ENCODE data around the gene PTCH2.

DNA sequence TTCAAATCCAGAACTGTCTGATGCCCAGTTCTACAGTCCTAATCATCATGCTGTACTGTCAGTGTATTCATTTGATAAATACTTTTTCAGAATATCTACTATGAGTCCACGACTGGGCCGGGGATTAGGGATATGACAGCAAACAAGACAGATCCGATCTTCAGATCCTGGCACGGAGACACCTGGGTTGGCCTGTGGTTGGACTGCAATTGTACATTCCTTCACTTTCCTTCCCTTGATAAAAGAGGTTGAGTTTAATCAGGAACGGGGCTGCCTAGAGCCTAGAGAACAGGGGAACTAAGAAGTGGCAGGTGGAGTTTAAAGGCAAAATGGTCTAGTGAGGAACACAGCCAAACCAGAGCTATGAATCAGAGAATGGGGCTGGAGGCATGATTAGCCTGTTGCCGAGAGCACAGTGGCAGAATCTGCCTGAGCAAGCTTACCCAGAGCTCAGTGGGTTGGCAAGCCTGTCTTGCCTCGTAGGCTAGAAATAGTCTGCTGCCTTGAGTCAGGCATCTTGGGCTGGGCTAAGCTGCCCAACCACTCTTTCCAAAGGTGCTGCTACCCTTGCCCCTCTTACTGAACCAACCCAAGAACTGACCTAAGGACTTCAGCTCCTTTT, 38.1 kb upstream of the PTCH2 start:
- no peak for TF ChIP-seq CHD2 (IDR thresholded peaks at IDR 0.05; ENCODE audit: low read depth, low read length)
- TF ChIP-seq SRF (IDR thresholded peaks at IDR 0.05; ENCODE audit: low read depth, low read length) = no peak
- TF ChIP-seq, protein P1, sequence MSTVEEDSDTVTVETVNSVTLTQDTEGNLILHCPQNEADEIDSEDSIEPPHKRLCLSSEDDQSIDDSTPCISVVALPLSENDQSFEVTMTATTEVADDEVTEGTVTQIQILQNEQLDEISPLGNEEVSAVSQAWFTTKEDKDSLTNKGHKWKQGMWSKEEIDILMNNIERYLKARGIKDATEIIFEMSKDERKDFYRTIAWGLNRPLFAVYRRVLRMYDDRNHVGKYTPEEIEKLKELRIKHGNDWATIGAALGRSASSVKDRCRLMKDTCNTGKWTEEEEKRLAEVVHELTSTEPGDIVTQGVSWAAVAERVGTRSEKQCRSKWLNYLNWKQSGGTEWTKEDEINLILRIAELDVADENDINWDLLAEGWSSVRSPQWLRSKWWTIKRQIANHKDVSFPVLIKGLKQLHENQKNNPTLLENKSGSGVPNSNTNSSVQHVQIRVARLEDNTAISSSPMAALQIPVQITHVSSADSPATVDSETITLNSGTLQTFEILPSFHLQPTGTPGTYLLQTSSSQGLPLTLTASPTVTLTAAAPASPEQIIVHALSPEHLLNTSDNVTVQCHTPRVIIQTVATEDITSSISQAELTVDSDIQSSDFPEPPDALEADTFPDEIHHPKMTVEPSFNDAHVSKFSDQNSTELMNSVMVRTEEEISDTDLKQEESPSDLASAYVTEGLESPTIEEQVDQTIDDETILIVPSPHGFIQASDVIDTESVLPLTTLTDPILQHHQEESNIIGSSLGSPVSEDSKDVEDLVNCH (CRISPR knock-in tag; IDR thresholded peaks at IDR 0.05) = no peak
- TF ChIP-seq TAF1 (CRISPR knock-in tag; IDR thresholded peaks at IDR 0.05) = no peak
- no peak for TF ChIP-seq ZNF766 (CRISPR knock-in tag; IDR thresholded peaks at IDR 0.05; ENCODE audit: borderline replicate concordance)
- no peak for TF ChIP-seq FOXA1 (IDR thresholded peaks at IDR 0.05)
- TF ChIP-seq FOXA1 (CRISPR knock-in tag; IDR thresholded peaks at IDR 0.05) = no peak
- no peak for TF ChIP-seq NFYB (CRISPR knock-in tag; IDR thresholded peaks at IDR 0.05)
- TF ChIP-seq BRCA1 (CRISPR knock-in tag; IDR thresholded peaks at IDR 0.05) = no peak
- no peak for TF ChIP-seq ZNF282 (IDR thresholded peaks at IDR 0.05; ENCODE audit: partially characterized antibody)

Measured in HepG2 (cell line).